ENCODE measurements around the gene ADIPOQ.

The ADIPOQ gene

DNA sequence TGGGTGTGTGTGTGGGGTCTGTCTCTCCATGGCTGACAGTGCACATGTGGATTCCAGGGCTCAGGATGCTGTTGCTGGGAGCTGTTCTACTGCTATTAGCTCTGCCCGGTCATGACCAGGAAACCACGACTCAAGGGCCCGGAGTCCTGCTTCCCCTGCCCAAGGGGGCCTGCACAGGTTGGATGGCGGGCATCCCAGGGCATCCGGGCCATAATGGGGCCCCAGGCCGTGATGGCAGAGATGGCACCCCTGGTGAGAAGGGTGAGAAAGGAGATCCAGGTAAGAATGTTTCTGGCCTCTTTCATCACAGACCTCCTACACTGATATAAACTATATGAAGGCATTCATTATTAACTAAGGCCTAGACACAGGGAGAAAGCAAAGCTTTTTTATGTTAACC is 10.5 kb downstream of the ADIPOQ start:
- Histone ChIP-seq H3K9me3 (replicated peaks in 1 of 2; ENCODE audit: control insufficient read depth in 2 of 2, insufficient read depth in 1 of 2, low read depth in 1 of 2, low read length in 2 of 2) (no peaks in the 10 kb centered on the region), H2BK15ac (ENCODE audit: low read length) (no peak overlapping the region), H3K36me3 (replicated peaks in 1 of 2; ENCODE audit: control insufficient read depth in 2 of 2, insufficient read depth in 2 of 2, low read length in 2 of 2) (no peaks in the 10 kb centered on the region), H3K4me3 (ENCODE audit: low read length in 2 of 2) (peak overlapping the region in 1 of 2 donors; percentile 16), H3K4me1 (ENCODE audit: control insufficient read depth in 2 of 2, insufficient read depth in 1 of 2, low read depth in 1 of 2, low read length in 2 of 2) (peaks cover 0 to 2% of the 10 kb centered on the region in 2 donors), H2BK12ac (ENCODE audit: low read length) (no peak overlapping the region), H2AFZ (ENCODE audit: low read length) (no peak overlapping the region), H3K79me1 (ENCODE audit: low read depth, low read length) (no peaks in the 10 kb centered on the region), H3K4me2 (ENCODE audit: insufficient read depth, low read length, poor library complexity, severe bottlenecking) (no peak overlapping the region), H4K91ac (ENCODE audit: low read depth, low read length, poor library complexity) (no peak overlapping the region), H3K27ac (replicated peaks; ENCODE audit: low read length) (no peak overlapping the region), H3K27me3 (ENCODE audit: control insufficient read depth in 3 of 3, insufficient read depth in 3 of 3, low read depth in 1 of 3, low read length in 3 of 3) (peaks cover 0 to 3% (median 0%) of the 10 kb centered on the region in 3 experiments), H3K14ac (ENCODE audit: low read length) (no peak overlapping the region), H2BK5ac (ENCODE audit: low read length) (no peak overlapping the region), H3K4ac (ENCODE audit: low read length) (no peak overlapping the region), H3K9ac (ENCODE audit: low read depth, low read length, poor library complexity) (no peak overlapping the region), H4K8ac (ENCODE audit: low read depth, low read length) (no peak overlapping the region), H3K18ac (ENCODE audit: low read length) (no peak overlapping the region), H2BK120ac (ENCODE audit: low read depth, low read length) (no peak overlapping the region), H3K23ac (ENCODE audit: low read depth, low read length, poor library complexity) (no peak overlapping the region), H2AK5ac (ENCODE audit: low read depth, low read length) (no peak overlapping the region)
- no CpG with 5 or more reads among the region's 6 CpGs for WGBS, 2 donors (ENCODE audit: extremely low coverage in 2 of 2, insufficient read length in 2 of 2, insufficient replicate concordance in 1 of 2)
- no peak for DNase-seq (ENCODE audit: low spot score)

DNA sequence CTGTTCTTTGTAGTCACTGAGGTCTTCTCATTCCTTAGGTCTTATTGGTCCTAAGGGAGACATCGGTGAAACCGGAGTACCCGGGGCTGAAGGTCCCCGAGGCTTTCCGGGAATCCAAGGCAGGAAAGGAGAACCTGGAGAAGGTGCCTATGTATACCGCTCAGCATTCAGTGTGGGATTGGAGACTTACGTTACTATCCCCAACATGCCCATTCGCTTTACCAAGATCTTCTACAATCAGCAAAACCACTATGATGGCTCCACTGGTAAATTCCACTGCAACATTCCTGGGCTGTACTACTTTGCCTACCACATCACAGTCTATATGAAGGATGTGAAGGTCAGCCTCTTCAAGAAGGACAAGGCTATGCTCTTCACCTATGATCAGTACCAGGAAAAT is 11.6 kb downstream of the ADIPOQ start:
- no peak overlapping the region for H2BK15ac ChIP-seq (ENCODE audit: low read length)
- no peak overlapping the region for H2BK120ac ChIP-seq (ENCODE audit: low read depth, low read length)
- H2BK5ac ChIP-seq (ENCODE audit: low read length), result no peak overlapping the region
- H3K4me2 ChIP-seq (ENCODE audit: insufficient read depth, low read length, poor library complexity, severe bottlenecking), result no peak overlapping the region
- no peaks in the 10 kb centered on the region for H3K36me3 ChIP-seq (replicated peaks in 1 of 2; ENCODE audit: control insufficient read depth in 2 of 2, insufficient read depth in 2 of 2, low read length in 2 of 2)
- H3K27me3 ChIP-seq (ENCODE audit: control insufficient read depth in 3 of 3, insufficient read depth in 3 of 3, low read depth in 1 of 3, low read length in 3 of 3), result no peaks in the 10 kb centered on the region
- no peak overlapping the region for H3K4me3 ChIP-seq (ENCODE audit: low read length in 2 of 2)
- H4K8ac ChIP-seq (ENCODE audit: low read depth, low read length), result no peak overlapping the region
- no peak for DNase-seq (ENCODE audit: low spot score)
- H3K79me1 ChIP-seq (ENCODE audit: low read depth, low read length), result no peaks in the 10 kb centered on the region
- H3K4me1 ChIP-seq (ENCODE audit: control insufficient read depth in 2 of 2, insufficient read depth in 1 of 2, low read depth in 1 of 2, low read length in 2 of 2), result peaks cover 0 to 2% of the 10 kb centered on the region in 2 donors
- no peak overlapping the region for H2AFZ ChIP-seq (ENCODE audit: low read length)
- H3K18ac ChIP-seq (ENCODE audit: low read length), result no peak overlapping the region
- H3K27ac ChIP-seq (replicated peaks; ENCODE audit: low read length), result no peak overlapping the region
- H3K9me3 ChIP-seq (replicated peaks in 1 of 2; ENCODE audit: control insufficient read depth in 2 of 2, insufficient read depth in 1 of 2, low read depth in 1 of 2, low read length in 2 of 2), result no peaks in the 10 kb centered on the region
- WGBS, 2 donors (ENCODE audit: extremely low coverage in 2 of 2, insufficient read length in 2 of 2, insufficient replicate concordance in 1 of 2), result no CpG with 5 or more reads among the region's 8 CpGs
- no peak overlapping the region for H3K4ac ChIP-seq (ENCODE audit: low read length)
- no peak overlapping the region for H3K9ac ChIP-seq (ENCODE audit: low read depth, low read length, poor library complexity)
- H2BK12ac ChIP-seq (ENCODE audit: low read length), result no peak overlapping the region
- no peak overlapping the region for H4K91ac ChIP-seq (ENCODE audit: low read depth, low read length, poor library complexity)
- no peak overlapping the region for H3K14ac ChIP-seq (ENCODE audit: low read length)
- H3K23ac ChIP-seq (ENCODE audit: low read depth, low read length, poor library complexity), result no peak overlapping the region
- no peak overlapping the region for H2AK5ac ChIP-seq (ENCODE audit: low read depth, low read length)

GRCh38 chr3:186854954-186855353 is 12.4 kb downstream of the ADIPOQ start:
- Histone ChIP-seq H3K23ac (ENCODE audit: low read depth, low read length, poor library complexity) (no peak overlapping the region), H3K9ac (ENCODE audit: low read depth, low read length, poor library complexity) (no peak overlapping the region), H3K36me3 (replicated peaks in 1 of 2; ENCODE audit: control insufficient read depth in 2 of 2, insufficient read depth in 2 of 2, low read length in 2 of 2) (no peaks in the 10 kb centered on the region), H3K18ac (ENCODE audit: low read length) (no peak overlapping the region), H4K91ac (ENCODE audit: low read depth, low read length, poor library complexity) (no peak overlapping the region), H2BK5ac (ENCODE audit: low read length) (no peak overlapping the region), H2BK120ac (ENCODE audit: low read depth, low read length) (no peak overlapping the region), H3K27me3 (ENCODE audit: control insufficient read depth in 3 of 3, insufficient read depth in 3 of 3, low read depth in 1 of 3, low read length in 3 of 3) (no peaks in the 10 kb centered on the region), H4K8ac (ENCODE audit: low read depth, low read length) (no peak overlapping the region), H2BK15ac (ENCODE audit: low read length) (no peak overlapping the region), H3K14ac (ENCODE audit: low read length) (no peak overlapping the region), H3K4me1 (ENCODE audit: control insufficient read depth in 2 of 2, insufficient read depth in 1 of 2, low read depth in 1 of 2, low read length in 2 of 2) (peaks cover 0 to 2% of the 10 kb centered on the region in 2 donors), H3K4me2 (ENCODE audit: insufficient read depth, low read length, poor library complexity, severe bottlenecking) (no peak overlapping the region), H3K79me1 (ENCODE audit: low read depth, low read length) (no peaks in the 10 kb centered on the region), H3K4me3 (ENCODE audit: low read length in 2 of 2) (no peak overlapping the region), H2BK12ac (ENCODE audit: low read length) (no peak overlapping the region), H2AK5ac (ENCODE audit: low read depth, low read length) (no peak overlapping the region), H3K9me3 (replicated peaks in 1 of 2; ENCODE audit: control insufficient read depth in 2 of 2, insufficient read depth in 1 of 2, low read depth in 1 of 2, low read length in 2 of 2) (peaks cover 0 to 2% of the 10 kb centered on the region in 2 donors), H2AFZ (ENCODE audit: low read length) (no peak overlapping the region), H3K27ac (replicated peaks; ENCODE audit: low read length) (no peak overlapping the region), H3K4ac (ENCODE audit: low read length) (no peak overlapping the region)
- WGBS, 2 donors (ENCODE audit: extremely low coverage in 2 of 2, insufficient read length in 2 of 2, insufficient replicate concordance in 1 of 2), result no CpG with 5 or more reads among the region's 1 CpG
- DNase-seq (ENCODE audit: low spot score), result no peak

GRCh38 chr3:186857743-186858142 is 15.2 kb downstream of the ADIPOQ start:
- H3K4me3 ChIP-seq (ENCODE audit: low read length in 2 of 2), result no peak overlapping the region
- no peak overlapping the region for H3K9ac ChIP-seq (ENCODE audit: low read depth, low read length, poor library complexity)
- no peak overlapping the region for H4K91ac ChIP-seq (ENCODE audit: low read depth, low read length, poor library complexity)
- WGBS, 2 donors (ENCODE audit: extremely low coverage in 2 of 2, insufficient read length in 2 of 2, insufficient replicate concordance in 1 of 2), result no CpG with 5 or more reads among the region's 4 CpGs
- H3K14ac ChIP-seq (ENCODE audit: low read length), result no peak overlapping the region
- H2BK12ac ChIP-seq (ENCODE audit: low read length), result no peak overlapping the region
- H4K8ac ChIP-seq (ENCODE audit: low read depth, low read length), result no peak overlapping the region
- no peak overlapping the region for H2BK5ac ChIP-seq (ENCODE audit: low read length)
- no peak overlapping the region for H2BK120ac ChIP-seq (ENCODE audit: low read depth, low read length)
- H2AK5ac ChIP-seq (ENCODE audit: low read depth, low read length), result no peak overlapping the region
- no peaks in the 10 kb centered on the region for H3K27me3 ChIP-seq (ENCODE audit: control insufficient read depth in 3 of 3, insufficient read depth in 3 of 3, low read depth in 1 of 3, low read length in 3 of 3)
- no peaks in the 10 kb centered on the region for H3K4me1 ChIP-seq (ENCODE audit: control insufficient read depth in 2 of 2, insufficient read depth in 1 of 2, low read depth in 1 of 2, low read length in 2 of 2)
- H2BK15ac ChIP-seq (ENCODE audit: low read length), result no peak overlapping the region
- H3K4me2 ChIP-seq (ENCODE audit: insufficient read depth, low read length, poor library complexity, severe bottlenecking), result no peak overlapping the region
- H3K9me3 ChIP-seq (replicated peaks in 1 of 2; ENCODE audit: control insufficient read depth in 2 of 2, insufficient read depth in 1 of 2, low read depth in 1 of 2, low read length in 2 of 2), result peaks cover 0 to 2% of the 10 kb centered on the region in 2 donors
- no peak overlapping the region for H2AFZ ChIP-seq (ENCODE audit: low read length)
- H3K4ac ChIP-seq (ENCODE audit: low read length), result no peak overlapping the region
- no peak overlapping the region for H3K18ac ChIP-seq (ENCODE audit: low read length)
- H3K36me3 ChIP-seq (replicated peaks in 1 of 2; ENCODE audit: control insufficient read depth in 2 of 2, insufficient read depth in 2 of 2, low read length in 2 of 2), result no peaks in the 10 kb centered on the region
- no peak overlapping the region for H3K27ac ChIP-seq (replicated peaks; ENCODE audit: low read length)
- no peaks in the 10 kb centered on the region for H3K79me1 ChIP-seq (ENCODE audit: low read depth, low read length)
- H3K23ac ChIP-seq (ENCODE audit: low read depth, low read length, poor library complexity), result no peak overlapping the region
- DNase-seq (ENCODE audit: low spot score), result no peak

Measured in neuronal stem cell (in vitro differentiated cells).